Right cardiac atrium (tissue), 5 donors: Measurements from ENCODE around the gene ZBTB12. TPM values are rescaled to one million over a fixed set of nuclear protein-coding genes. Genes with fewer than 3 reads are reported as not detected.

Source experiments
- ATAC-seq, 2 donors: fragments of 200-7000 bp; cut with Tn5 transposase; one replicate each; pipeline versions ENCODE4 v1.8.0 to v1.9.1; 2020; ENCODE audit warnings: moderate library complexity in 2 of 2, mild to moderate bottlenecking in 1 of 2
- DNase-seq, 3 donors: peaks; one replicate each; pipeline ENCODE4 v3.0.0-alpha.2; 2020
- H3K27ac ChIP-seq: one replicate; pipeline ENCODE4 v1.5.1; 2013; ENCODE audit warnings: mild to moderate bottlenecking, low read length, control low read depth, moderate library complexity
- H3K27me3 ChIP-seq: one replicate; pipeline ENCODE4 v1.6.1; 2013; ENCODE audit not compliant: control insufficient read depth, insufficient read depth
- H3K4me1 ChIP-seq: one replicate; pipeline ENCODE4 v1.6.1; 2013; ENCODE audit warnings: low read length; ENCODE audit not compliant: control insufficient read depth, insufficient read depth
- H3K4me3 ChIP-seq: one replicate; pipeline ENCODE4 v1.5.1; 2013; ENCODE audit warnings: low read length, control low read depth
- H3K9me3 ChIP-seq: one replicate; pipeline ENCODE4 v1.6.1; 2013; ENCODE audit warnings: low read length; ENCODE audit not compliant: control insufficient read depth
- WGBS: extraction: QIAGEN DNeasy Blood & Tissue Kit; methylation state at CpG from one replicate; pipeline ENCODE4 v1.1.7; 2013; 5-methylcytosine and 5-hydroxymethylcytosine counted together
- intact Hi-C, 4 donors: fragments of 100-400 bp; cut with DNase I; formaldehyde crosslinking; loops; one replicate each; pipeline versions ENCODE4 v1.11.0 to v1.14.0; 2022 to 2023
- polyA plus RNA-seq: library from polyadenylated mRNA; stranded (reverse); fragments of 200-250 nt; gene quantifications from one replicate; pipeline ENCODE4 v1.2.3, GENCODE V29; 2013
- total RNA-seq, 4 donors: library from RNA; stranded (reverse); fragmentation: NEBNext Ultra II Directional; extraction: Animal tissue kit (Norgen Biotek cat#: 25700); gene quantifications; one replicate each; pipeline ENCODE4 v1.2.1, GENCODE V29; 2021
- donor health status: healthy with polysubstance abuse.
- donor health status: DM: no; HTN: yes; CAD: no.
- donor health status: DM: no; HTN: no; CAD: no.
- donor health status: DM: no; HTN: yes; CAD: no; lungs with severe emphysema.
- donor health status: DM: yes; HTN: yes; CAD: no.

Gene ZBTB12
- total and polyA plus RNA-seq, 5 donors = 1.6 to 5.0 (median 3.0) TPM

GRCh38 chr6:31906122-31906521 lies 4.2 kb upstream of the ZBTB12 start:
- Histone ChIP-seq H3K9me3 (no peaks in the 10 kb centered on the region), H3K27me3 (no peaks in the 10 kb centered on the region), H3K4me3 (no peak overlapping the region), H3K4me1 (no peaks in the 10 kb centered on the region), H3K27ac (no peak overlapping the region)
- no peak for ATAC-seq
- WGBS = 21% methylated on average over 4 of the region's 4 CpGs
- no peak for DNase-seq
- intact Hi-C loops = loop anchor here in 2 of 4 donors (10.0 kb wide), 1 partner anchor 49 kb away; the partner anchor contains the start of genes NELFE (in 2 of the 2) and SKIC2 (in 2 of the 2)

GRCh38 chr6:31905041-31905440 lies 3.2 kb upstream of the ZBTB12 start:
- Histone ChIP-seq H3K4me3 (no peak overlapping the region), H3K4me1 (peaks cover 3% of the 10 kb centered on the region), H3K27me3 (no peaks in the 10 kb centered on the region), H3K27ac (no peak overlapping the region), H3K9me3 (no peaks in the 10 kb centered on the region)
- 87% methylated on average over 1 of the region's 1 CpG for WGBS
- DNase-seq (no peak), ATAC-seq (no peak)
- intact Hi-C loops = loop anchor here in 2 of 4 donors (10.0 kb wide), 1 partner anchor 50 kb away; the partner anchor contains the start of genes NELFE (in 2 of the 2) and SKIC2 (in 2 of the 2)

GRCh38 chr6:31903957-31904356 lies 2.1 kb upstream of the ZBTB12 start:
- H3K27ac ChIP-seq = no peak overlapping the region
- H3K4me1 ChIP-seq = peaks cover 6% of the 10 kb centered on the region
- 64% methylated on average over 3 of the region's 3 CpGs for WGBS
- no peaks in the 10 kb centered on the region for H3K9me3 ChIP-seq
- H3K27me3 ChIP-seq = no peaks in the 10 kb centered on the region
- intact Hi-C loops = loop anchor here in 3 of 4 donors (5.0 to 10.0 kb wide), 2 partner anchors 51 to 53 kb away; partner anchors contain the start of genes NELFE (in 3 of the 3) and SKIC2 (in 3 of the 3)
- no peak overlapping the region for H3K4me3 ChIP-seq
- ATAC-seq = no peak
- no peak for DNase-seq

- peak; percentile 43 to 47 for ATAC-seq
- Histone ChIP-seq H3K4me1 (peaks cover 9% of the 10 kb centered on the region), H3K4me3 (peak overlapping the region; percentile 78), H3K9me3 (no peaks in the 10 kb centered on the region), H3K27ac (peak overlapping the region; percentile 77), H3K27me3 (no peaks in the 10 kb centered on the region)
- DNase-seq = peak in 2 of 3 donors; percentile 74 to 89
- under 1% methylated on average over 45 of the region's 45 CpGs for WGBS
- intact Hi-C loops = loop anchor here in 3 of 4 donors (5.0 to 10.0 kb wide), 2 partner anchors 53 to 56 kb away; partner anchors contain the start of genes NELFE (in 3 of the 3) and SKIC2 (in 3 of the 3)
Observed at GRCh38 chr6:31901415-31901952, 402 bp downstream of the ZBTB12 start.

GRCh38 chr6:31900917-31901414 lies 920 bp downstream of the ZBTB12 start:
- DNase-seq = peak in 1 of 3 donors; percentile 65
- Histone ChIP-seq H3K9me3 (no peaks in the 10 kb centered on the region), H3K27ac (peak overlapping the region; percentile 77), H3K4me1 (peaks cover 9% of the 10 kb centered on the region), H3K4me3 (peak overlapping the region; percentile 78), H3K27me3 (no peaks in the 10 kb centered on the region)
- no peak for ATAC-seq
- intact Hi-C loops = loop anchor here in 3 of 4 donors (5.0 to 10.0 kb wide), 2 partner anchors 54 to 56 kb away; partner anchors contain the start of genes NELFE (in 3 of the 3) and SKIC2 (in 3 of the 3)
- WGBS = 28% methylated on average over 29 of the region's 29 CpGs

GRCh38 chr6:31899882-31900722 lies 1.8 kb downstream of the ZBTB12 start:
- DNase-seq = peak in 2 of 3 donors; percentile 57 to 68
- Histone ChIP-seq H3K4me3 (no peak overlapping the region), H3K4me1 (peaks cover 9% of the 10 kb centered on the region), H3K27ac (no peak overlapping the region), H3K9me3 (no peaks in the 10 kb centered on the region), H3K27me3 (no peaks in the 10 kb centered on the region)
- no peak for ATAC-seq
- 82% methylated on average over 49 of the region's 49 CpGs for WGBS
- intact Hi-C loops = loop anchor here (5.0 to 10.0 kb wide), 2 partner anchors 55 to 57 kb away; partner anchors contain the start of genes NELFE (in 4 of the 4) and SKIC2 (in 4 of the 4)

- no peaks in the 10 kb centered on the region for H3K9me3 ChIP-seq
- DNase-seq (no peak), ATAC-seq (no peak)
- no peaks in the 10 kb centered on the region for H3K27me3 ChIP-seq
- WGBS = 44% methylated on average over 5 of the region's 5 CpGs
- intact Hi-C loops = loop anchor here in 1 of 4 donors (10.0 kb wide), 1 partner anchor 56 kb away; the partner anchor contains the start of genes NELFE and SKIC2
- H3K4me3 ChIP-seq = no peak overlapping the region
- H3K27ac ChIP-seq = no peak overlapping the region
- H3K4me1 ChIP-seq = peaks cover 9% of the 10 kb centered on the region
Observed at GRCh38 chr6:31899215-31899614, 2.7 kb downstream of the ZBTB12 start.

- H3K4me1 ChIP-seq = peaks cover 9% of the 10 kb centered on the region
- intact Hi-C loops = loop anchor here in 1 of 4 donors (10.0 kb wide), 1 partner anchor 56 kb away; the partner anchor contains the start of genes NELFE and SKIC2
- no peaks in the 10 kb centered on the region for H3K9me3 ChIP-seq
- H3K27me3 ChIP-seq = no peaks in the 10 kb centered on the region
- ATAC-seq (peak in 1 of 2 donors; percentile 26), DNase-seq (peak in 1 of 3 donors; percentile 47)
- 13% methylated on average over 8 of the region's 8 CpGs for WGBS
- peak overlapping the region; percentile 98 for H3K4me3 ChIP-seq
- H3K27ac ChIP-seq = peak overlapping the region; percentile 96
Observed at GRCh38 chr6:31898383-31899011, 3.4 kb downstream of the ZBTB12 start.

GRCh38 chr6:31897612-31898382 lies 4.1 kb downstream of the ZBTB12 start, which contains the start of gene EHMT2:
EHMT2 (minus strand) TSS chr6:31897698; CDS start chr6:31897677, 21 bp downstream.
- no peaks in the 10 kb centered on the region for H3K27me3 ChIP-seq
- DNase-seq = peak; percentile 83 to 94 (median 94)
- intact Hi-C loops = loop anchor here in 1 of 4 donors (10.0 kb wide), 1 partner anchor 57 kb away; the partner anchor contains the start of genes NELFE and SKIC2
- under 1% methylated on average over 49 of the region's 49 CpGs for WGBS
- peak; percentile 68 to 72 for ATAC-seq
- peak within 1 kb of the TSS; percentile 98 for H3K4me3 ChIP-seq
- no peaks in the 10 kb centered on the region for H3K9me3 ChIP-seq
- peak within 1 kb of the TSS; percentile 96 for H3K27ac ChIP-seq
- H3K4me1 ChIP-seq = peaks cover 9% of the 10 kb centered on the region
